A673 (cell line): ENCODE measurements around the gene NHERF1. TPM values are rescaled to one million over a fixed set of nuclear protein-coding genes. Genes with fewer than 3 reads are reported as not detected.

Experiments
- BruUV-seq: library from RNA; stranded (reverse); fragments of 400-500 nt; replicated peaks from 2 replicates; lab custom pipeline; 2021; lab: Mats Ljungman, UMichigan
- CTCF ChIA-PET: fragments of 300-600 bp; sonication (Branson Sonifier 250); formaldehyde crosslinking; loops from one replicate; lab custom pipeline; 2022; ENCODE audit warnings: antibody characterized with exemption; lab: Charles Lee
- POLR2A ChIA-PET: fragments of 300-600 bp; sonication (Branson Sonifier 250); formaldehyde crosslinking; loops from one replicate; lab custom pipeline; 2022; ENCODE audit warnings: antibody characterized with exemption; ENCODE audit not compliant: low non-redundant PET; lab: Charles Lee
- DNase-seq: peaks from one replicate; pipeline ENCODE4 v3.0.0-alpha.2; 2015; ENCODE audit warnings: low spot score
- H3K27ac ChIP-seq: fragments of 200-600 bp; sonication (generic); 2 replicates; pipeline ENCODE4 v1.5.1; 2016; ENCODE audit warnings: mixed run types, low read depth, mild to moderate bottlenecking, mixed read lengths, antibody characterized with exemption, low read length; ENCODE audit not compliant: poor library complexity, severe bottlenecking
- H3K27me3 ChIP-seq: fragments of 200-600 bp; sonication (generic); replicated peaks from 2 replicates; pipeline ENCODE4 v1.6.1; 2017; ENCODE audit warnings: mixed run types, low read depth, mild to moderate bottlenecking, mixed read lengths, antibody characterized with exemption, low read length; ENCODE audit not compliant: insufficient read depth, poor library complexity
- H3K36me3 ChIP-seq: fragments of 200-600 bp; sonication (generic); 2 replicates; pipeline ENCODE4 v1.6.1; 2016; ENCODE audit warnings: mixed run types, mild to moderate bottlenecking, mixed read lengths, antibody characterized with exemption, low read length; ENCODE audit not compliant: insufficient read depth, poor library complexity, severe bottlenecking
- H3K4me1 ChIP-seq: fragments of 200-600 bp; sonication (generic); 2 replicates; pipeline ENCODE4 v1.6.1; 2017; ENCODE audit warnings: mixed run types, mild to moderate bottlenecking, mixed read lengths, antibody characterized with exemption, low read length; ENCODE audit not compliant: insufficient read depth, poor library complexity, severe bottlenecking
- H3K4me3 ChIP-seq: fragments of 200-600 bp; sonication (generic); 2 replicates; pipeline ENCODE4 v1.5.1; 2016; ENCODE audit warnings: low read depth, mixed run types, mild to moderate bottlenecking, mixed read lengths, low read length; ENCODE audit not compliant: poor library complexity, severe bottlenecking
- H3K9me3 ChIP-seq: fragments of 200-600 bp; sonication (generic); 2 replicates; pipeline ENCODE4 v1.6.1; 2016; ENCODE audit warnings: mixed run types, low read depth, mild to moderate bottlenecking, mixed read lengths, antibody characterized with exemption, low read length; ENCODE audit not compliant: poor library complexity, severe bottlenecking
- CTCF ChIP-seq: fragments of 300-800, 200-600 bp; sonication (generic); conservative IDR thresholded peaks from 2 replicates; pipeline ENCODE4 v1.5.1; 2017; ENCODE audit warnings: low read depth, mild to moderate bottlenecking, antibody characterized with exemption, low read length, moderate library complexity, mixed read lengths
- EZH2 ChIP-seq: fragments of 200-600 bp; sonication (generic); IDR thresholded peaks from 2 replicates; pipeline ENCODE4 v1.6.1; 2017; ENCODE audit warnings: borderline replicate concordance, low read depth, mild to moderate bottlenecking, mixed read lengths, antibody characterized with exemption, low read length; ENCODE audit not compliant: poor library complexity, severe bottlenecking
- intact Hi-C: fragments of 100-400 bp; cut with micrococcal nuclease; formaldehyde crosslinking; loops from one replicate; pipeline ENCODE4 v1.10.0; 2022; ENCODE audit not compliant: unreplicated experiment
- total RNA-seq: library from RNA; stranded (reverse); gene quantifications from 2 replicates; pipeline ENCODE4 v1.2.3, GENCODE V29; 2021

NHERF1 gene
- total RNA-seq, 1 experiment from 2014 or later, result 33.8 TPM

- ChIA-PET CTCF (no interaction called here), POLR2A (no interaction called here)
- Histone ChIP-seq H3K36me3 (peaks cover 40% of the 10 kb centered on the region), H3K27ac (no peak overlapping the region), H3K4me3 (no peak overlapping the region), H3K9me3 (no peaks in the 10 kb centered on the region), H3K27me3 (no peaks in the 10 kb centered on the region), H3K4me1 (no peaks in the 10 kb centered on the region)
- no peak for DNase-seq
- no TSS peak for BruUV-seq
- TF ChIP-seq EZH2, result no peak
- TF ChIP-seq CTCF, result no peak
- intact Hi-C loops, result no loop called here
These were observed 20.9 kb downstream of the NHERF1 start for GRCh38 chr17:74769266-74769855.

- Histone ChIP-seq H3K4me3 (no peak overlapping the region), H3K9me3 (no peaks in the 10 kb centered on the region), H3K36me3 (peaks cover 40% of the 10 kb centered on the region), H3K27ac (no peak overlapping the region), H3K27me3 (no peaks in the 10 kb centered on the region), H3K4me1 (no peaks in the 10 kb centered on the region)
- DNase-seq, result no peak
- intact Hi-C loops, result no loop called here
- ChIA-PET CTCF (no interaction called here), POLR2A (no interaction called here)
- TF ChIP-seq CTCF (no peak), EZH2 (no peak)
- BruUV-seq, result no TSS peak
These were observed 21.5 kb downstream of the NHERF1 start for GRCh38 chr17:74769856-74770497.

- no TSS peak for BruUV-seq
- no peak overlapping the region for H3K4me3 ChIP-seq
- peaks cover 40% of the 10 kb centered on the region for H3K36me3 ChIP-seq
- intact Hi-C loops, result no loop called here
- CTCF ChIA-PET, result no interaction called here
- TF ChIP-seq CTCF (no peak; the same call in 1 of the 2 replicates), EZH2 (no peak)
- H3K9me3 ChIP-seq, result no peaks in the 10 kb centered on the region
- H3K4me1 ChIP-seq, result no peaks in the 10 kb centered on the region
- POLR2A ChIA-PET, result no interaction called here
- DNase-seq, result no peak
- no peaks in the 10 kb centered on the region for H3K27me3 ChIP-seq
- H3K27ac ChIP-seq, result no peak overlapping the region
These were observed 22.3 kb downstream of the NHERF1 start for GRCh38 chr17:74770498-74771318.
